GM23338 (cell line): ENCODE data around the gene VIPR1. TPM values are rescaled to one million over a fixed set of nuclear protein-coding genes. Genes with fewer than 3 reads are reported as not detected.

Source experiments
- ATAC-seq: fragments of 200-7000 bp; cut with Tn5 transposase; 3 replicates; pipeline ENCODE4 v1.9.1; 2020
- DNase-seq: peaks from one replicate; pipeline ENCODE4 v3.0.0-alpha.2; 2015; ENCODE audit warnings: low spot score
- H2AFZ ChIP-seq: fragments of 200-600 bp; sonication (generic); 2 replicates; pipeline ENCODE4 v1.8.0; 2016; ENCODE audit warnings: antibody characterized with exemption, mild to moderate bottlenecking, moderate library complexity
- H3F3A ChIP-seq: fragments of 200-600 bp; sonication (generic); replicated peaks from 2 replicates; pipeline ENCODE4 v1.8.0; 2017; ENCODE audit warnings: antibody characterized with exemption, mixed run types, low read depth
- H3K27ac ChIP-seq: fragments of 200-600 bp; sonication (generic); 2 replicates; pipeline ENCODE4 v1.6.1; 2016; ENCODE audit warnings: low read depth
- H3K27me3 ChIP-seq: fragments of 200-600 bp; sonication (generic); 2 replicates; pipeline ENCODE4 v1.8.0; 2016; ENCODE audit warnings: mild to moderate bottlenecking, mixed run types, moderate library complexity; ENCODE audit not compliant: insufficient read depth
- H3K36me3 ChIP-seq: fragments of 200-600 bp; sonication (generic); 2 replicates; pipeline ENCODE4 v1.8.0; 2016; ENCODE audit warnings: mild to moderate bottlenecking; ENCODE audit not compliant: insufficient read depth
- H3K4me1 ChIP-seq: fragments of 200-600 bp; sonication (generic); 2 replicates; pipeline ENCODE4 v1.8.0; 2016; ENCODE audit warnings: mild to moderate bottlenecking, moderate library complexity; ENCODE audit not compliant: insufficient read depth
- H3K4me2 ChIP-seq: fragments of 200-600 bp; sonication (generic); 2 replicates; pipeline ENCODE4 v1.7.1; 2017; ENCODE audit warnings: mixed run types
- H3K4me3 ChIP-seq: fragments of 200-600 bp; sonication (generic); 2 replicates; pipeline ENCODE4 v1.6.1; 2016; ENCODE audit warnings: mixed run types
- H3K79me2 ChIP-seq: fragments of 200-600 bp; sonication (generic); replicated peaks from 2 replicates; pipeline ENCODE4 v1.8.0; 2017; ENCODE audit warnings: mild to moderate bottlenecking; ENCODE audit not compliant: insufficient read depth
- H3K9me2 ChIP-seq: fragments of 200-600 bp; sonication (generic); 2 replicates; pipeline ENCODE4 v1.8.0; 2017; ENCODE audit not compliant: insufficient read depth
- H4K20me1 ChIP-seq: fragments of 200-600 bp; sonication (generic); replicated peaks from 2 replicates; pipeline ENCODE4 v1.8.0; 2017; ENCODE audit warnings: mild to moderate bottlenecking; ENCODE audit not compliant: insufficient read depth
- H3K27ac Mint-ChIP-seq: 2 replicates; pipeline ENCODE4 v1.8.0; 2020; ENCODE audit warnings: inconsistent platforms, mild to moderate bottlenecking, moderate library complexity, mixed read lengths
- H3K27me3 Mint-ChIP-seq: 3 replicates; pipeline ENCODE4 v1.8.0; 2022; ENCODE audit warnings: low read depth, mild to moderate bottlenecking, moderate library complexity, mixed read lengths, inconsistent platforms; ENCODE audit not compliant: insufficient read depth, poor library complexity
- H3K36me3 Mint-ChIP-seq: 3 replicates; pipeline ENCODE4 v1.8.0; 2021; ENCODE audit warnings: low read depth, mild to moderate bottlenecking, inconsistent platforms, moderate library complexity, mixed read lengths
- H3K4me1 Mint-ChIP-seq: 3 replicates; pipeline ENCODE4 v1.8.0; 2020; ENCODE audit warnings: mild to moderate bottlenecking, inconsistent platforms, mixed read lengths
- H3K4me3 Mint-ChIP-seq: 3 replicates; pipeline ENCODE4 v1.8.0; 2021; ENCODE audit warnings: moderate library complexity, mild to moderate bottlenecking, inconsistent platforms, mixed read lengths
- H3K9me3 Mint-ChIP-seq: 3 replicates; pipeline ENCODE4 v1.8.0; 2020; ENCODE audit warnings: moderate library complexity, mild to moderate bottlenecking, inconsistent platforms, mixed read lengths
- CREB1 ChIP-seq: fragments of 250-450 bp; sonication (Bioruptor Pico); IDR thresholded peaks from 2 replicates; pipeline ENCODE4 v1.5.0; 2020; ENCODE audit warnings: low read depth, mild to moderate bottlenecking, moderate library complexity
- EZH2 ChIP-seq: fragments of 200-600 bp; sonication (generic); IDR thresholded peaks from one replicate; pipeline ENCODE4 v1.8.0; 2017; ENCODE audit warnings: antibody characterized with exemption, mild to moderate bottlenecking, low read depth; ENCODE audit not compliant: unreplicated experiment
- EZH2phosphoT487 ChIP-seq: fragments of 200-600 bp; sonication (generic); IDR thresholded peaks from one replicate; pipeline ENCODE4 v1.8.1; 2018; ENCODE audit warnings: antibody characterized with exemption; ENCODE audit not compliant: unreplicated experiment
- JUNB ChIP-seq: IDR thresholded peaks from one replicate; pipeline ENCODE4 v1.6.1; 2016; ENCODE audit warnings: antibody characterized with exemption; ENCODE audit not compliant: unreplicated experiment
- NANOG ChIP-seq: IDR thresholded peaks from 2 replicates; pipeline ENCODE4 v1.6.1; 2016; ENCODE audit warnings: antibody characterized with exemption, borderline replicate concordance
- POLR2AphosphoS5 ChIP-seq: IDR thresholded peaks from 2 replicates; pipeline ENCODE4 v1.6.1; 2016; ENCODE audit warnings: antibody characterized with exemption, low read depth
- STAT1 ChIP-seq: IDR thresholded peaks from one replicate; pipeline ENCODE4 v1.6.1; 2016; ENCODE audit warnings: antibody characterized with exemption; ENCODE audit not compliant: unreplicated experiment
- ZNF114 ChIP-seq: fragments of 250-450 bp; sonication (Bioruptor Pico); IDR thresholded peaks from 2 replicates; pipeline ENCODE4 v1.5.0; 2020; ENCODE audit warnings: mild to moderate bottlenecking, moderate library complexity
- ZNF331 ChIP-seq: fragments of 250-450 bp; sonication (Bioruptor Pico); IDR thresholded peaks from 2 replicates; pipeline ENCODE4 v1.5.0; 2020; ENCODE audit warnings: low read depth, mild to moderate bottlenecking, moderate library complexity
- polyA plus RNA-seq: library from polyadenylated mRNA; unstranded; fragments of >200 nt; fragmentation: Nextera tagmentation; extraction: Ambion mirVana; gene quantifications from 2 replicates; pipeline ENCODE4 v1.2.1, GENCODE V29; 2016
- total RNA-seq: library from RNA; depleted of rRNA; stranded (reverse); fragments of >200 nt; shearing (Covaris generic); gene quantifications from 2 replicates; pipeline ENCODE4 v1.2.3, GENCODE V29; 2014
- TF ChIP-seq, protein P1 (sequence below): IDR thresholded peaks from one replicate; pipeline ENCODE4 v1.6.1; 2018; ENCODE audit warnings: antibody characterized with exemption; ENCODE audit not compliant: unreplicated experiment
- TF ChIP-seq, protein P2 (sequence below): IDR thresholded peaks from 2 replicates; pipeline ENCODE4 v1.6.1; 2016; ENCODE audit warnings: antibody characterized with exemption
- TF ChIP-seq, protein P3 (sequence below), 2 experiments: fragments of 200-600 bp in 1 of 2; sonication (generic) in 1 of 2; conservative IDR thresholded peaks; 2 replicates each; pipeline versions ENCODE4 v1.5.1 to v1.6.1; 2016 to 2017; ENCODE audit warnings: antibody characterized with exemption in 2 of 2, low read depth in 2 of 2, mild to moderate bottlenecking in 2 of 2, moderate library complexity in 1 of 2
- TF ChIP-seq, protein P4 (sequence below): fragments of 250-450 bp; sonication (Bioruptor Pico); IDR thresholded peaks from 2 replicates; pipeline ENCODE4 v1.5.0; 2020; ENCODE audit warnings: mild to moderate bottlenecking, moderate library complexity

VIPR1 gene
- total and polyA plus RNA-seq, 2 experiments from 2014 or later, result 6.3 to 19.3 TPM

DNA sequence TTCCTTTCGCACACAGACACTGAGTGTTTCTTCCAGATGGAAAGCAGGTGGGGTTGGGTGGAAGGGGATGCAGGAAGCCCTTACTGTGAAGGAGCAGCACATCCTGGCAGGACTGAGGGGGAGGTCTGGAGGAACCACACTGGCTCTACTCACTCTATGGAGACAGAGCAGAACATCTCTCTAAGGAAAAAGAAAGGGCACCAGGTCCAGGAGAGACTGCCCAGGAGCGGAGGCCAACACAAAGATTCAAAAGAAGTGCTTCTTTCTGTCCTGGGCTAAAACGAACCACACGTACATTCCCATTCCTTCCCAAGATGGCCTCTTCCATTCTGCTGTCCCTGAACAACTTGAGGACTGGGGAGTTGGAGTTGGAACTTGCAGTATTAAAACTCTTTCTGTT is 13.8 kb upstream of the VIPR1 start:
- no peak overlapping the region for H3K4me2 ChIP-seq
- no peaks in the 10 kb centered on the region for H3K36me3 Mint-ChIP-seq
- H2AFZ ChIP-seq, result no peak overlapping the region

More for the DNA sequence above, 13.8 kb upstream of the VIPR1 start:
- no peak for ATAC-seq
- Histone ChIP-seq H3F3A (no peaks in the 10 kb centered on the region), H3K79me2 (no peaks in the 10 kb centered on the region), H4K20me1 (no peaks in the 10 kb centered on the region), H3K36me3 (no peaks in the 10 kb centered on the region), H3K27me3 (no peaks in the 10 kb centered on the region), H3K9me2 (0 out of 2 replicates have a peak, but pooled peaks cover 5% of the 10 kb centered on the region), H3K27ac (no peak overlapping the region), H3K4me3 (no peak overlapping the region), H3K4me1 (0 out of 2 replicates have a peak, but pooled peaks cover 2% of the 10 kb centered on the region)
- no peak for TF ChIP-seq ZNF114 (CRISPR knock-in tag)
- TF ChIP-seq, protein P1, sequence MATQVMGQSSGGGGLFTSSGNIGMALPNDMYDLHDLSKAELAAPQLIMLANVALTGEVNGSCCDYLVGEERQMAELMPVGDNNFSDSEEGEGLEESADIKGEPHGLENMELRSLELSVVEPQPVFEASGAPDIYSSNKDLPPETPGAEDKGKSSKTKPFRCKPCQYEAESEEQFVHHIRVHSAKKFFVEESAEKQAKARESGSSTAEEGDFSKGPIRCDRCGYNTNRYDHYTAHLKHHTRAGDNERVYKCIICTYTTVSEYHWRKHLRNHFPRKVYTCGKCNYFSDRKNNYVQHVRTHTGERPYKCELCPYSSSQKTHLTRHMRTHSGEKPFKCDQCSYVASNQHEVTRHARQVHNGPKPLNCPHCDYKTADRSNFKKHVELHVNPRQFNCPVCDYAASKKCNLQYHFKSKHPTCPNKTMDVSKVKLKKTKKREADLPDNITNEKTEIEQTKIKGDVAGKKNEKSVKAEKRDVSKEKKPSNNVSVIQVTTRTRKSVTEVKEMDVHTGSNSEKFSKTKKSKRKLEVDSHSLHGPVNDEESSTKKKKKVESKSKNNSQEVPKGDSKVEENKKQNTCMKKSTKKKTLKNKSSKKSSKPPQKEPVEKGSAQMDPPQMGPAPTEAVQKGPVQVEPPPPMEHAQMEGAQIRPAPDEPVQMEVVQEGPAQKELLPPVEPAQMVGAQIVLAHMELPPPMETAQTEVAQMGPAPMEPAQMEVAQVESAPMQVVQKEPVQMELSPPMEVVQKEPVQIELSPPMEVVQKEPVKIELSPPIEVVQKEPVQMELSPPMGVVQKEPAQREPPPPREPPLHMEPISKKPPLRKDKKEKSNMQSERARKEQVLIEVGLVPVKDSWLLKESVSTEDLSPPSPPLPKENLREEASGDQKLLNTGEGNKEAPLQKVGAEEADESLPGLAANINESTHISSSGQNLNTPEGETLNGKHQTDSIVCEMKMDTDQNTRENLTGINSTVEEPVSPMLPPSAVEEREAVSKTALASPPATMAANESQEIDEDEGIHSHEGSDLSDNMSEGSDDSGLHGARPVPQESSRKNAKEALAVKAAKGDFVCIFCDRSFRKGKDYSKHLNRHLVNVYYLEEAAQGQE, result no peak
- TF ChIP-seq NANOG, result no peak
- TF ChIP-seq POLR2AphosphoS5, result no peak
- TF ChIP-seq, protein P2, sequence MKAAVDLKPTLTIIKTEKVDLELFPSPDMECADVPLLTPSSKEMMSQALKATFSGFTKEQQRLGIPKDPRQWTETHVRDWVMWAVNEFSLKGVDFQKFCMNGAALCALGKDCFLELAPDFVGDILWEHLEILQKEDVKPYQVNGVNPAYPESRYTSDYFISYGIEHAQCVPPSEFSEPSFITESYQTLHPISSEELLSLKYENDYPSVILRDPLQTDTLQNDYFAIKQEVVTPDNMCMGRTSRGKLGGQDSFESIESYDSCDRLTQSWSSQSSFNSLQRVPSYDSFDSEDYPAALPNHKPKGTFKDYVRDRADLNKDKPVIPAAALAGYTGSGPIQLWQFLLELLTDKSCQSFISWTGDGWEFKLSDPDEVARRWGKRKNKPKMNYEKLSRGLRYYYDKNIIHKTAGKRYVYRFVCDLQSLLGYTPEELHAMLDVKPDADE, result no peak
- TF ChIP-seq EZH2, result no peak
- no peak for TF ChIP-seq JUNB
- TF ChIP-seq ZNF331, result no peak
- TF ChIP-seq, protein P3, sequence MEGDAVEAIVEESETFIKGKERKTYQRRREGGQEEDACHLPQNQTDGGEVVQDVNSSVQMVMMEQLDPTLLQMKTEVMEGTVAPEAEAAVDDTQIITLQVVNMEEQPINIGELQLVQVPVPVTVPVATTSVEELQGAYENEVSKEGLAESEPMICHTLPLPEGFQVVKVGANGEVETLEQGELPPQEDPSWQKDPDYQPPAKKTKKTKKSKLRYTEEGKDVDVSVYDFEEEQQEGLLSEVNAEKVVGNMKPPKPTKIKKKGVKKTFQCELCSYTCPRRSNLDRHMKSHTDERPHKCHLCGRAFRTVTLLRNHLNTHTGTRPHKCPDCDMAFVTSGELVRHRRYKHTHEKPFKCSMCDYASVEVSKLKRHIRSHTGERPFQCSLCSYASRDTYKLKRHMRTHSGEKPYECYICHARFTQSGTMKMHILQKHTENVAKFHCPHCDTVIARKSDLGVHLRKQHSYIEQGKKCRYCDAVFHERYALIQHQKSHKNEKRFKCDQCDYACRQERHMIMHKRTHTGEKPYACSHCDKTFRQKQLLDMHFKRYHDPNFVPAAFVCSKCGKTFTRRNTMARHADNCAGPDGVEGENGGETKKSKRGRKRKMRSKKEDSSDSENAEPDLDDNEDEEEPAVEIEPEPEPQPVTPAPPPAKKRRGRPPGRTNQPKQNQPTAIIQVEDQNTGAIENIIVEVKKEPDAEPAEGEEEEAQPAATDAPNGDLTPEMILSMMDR (conservative IDR thresholded peaks at IDR 0.05; ENCODE audit: low read depth in 2 of 2), result no peak
- TF ChIP-seq EZH2phosphoT487, result no peak
- TF ChIP-seq, protein P4, sequence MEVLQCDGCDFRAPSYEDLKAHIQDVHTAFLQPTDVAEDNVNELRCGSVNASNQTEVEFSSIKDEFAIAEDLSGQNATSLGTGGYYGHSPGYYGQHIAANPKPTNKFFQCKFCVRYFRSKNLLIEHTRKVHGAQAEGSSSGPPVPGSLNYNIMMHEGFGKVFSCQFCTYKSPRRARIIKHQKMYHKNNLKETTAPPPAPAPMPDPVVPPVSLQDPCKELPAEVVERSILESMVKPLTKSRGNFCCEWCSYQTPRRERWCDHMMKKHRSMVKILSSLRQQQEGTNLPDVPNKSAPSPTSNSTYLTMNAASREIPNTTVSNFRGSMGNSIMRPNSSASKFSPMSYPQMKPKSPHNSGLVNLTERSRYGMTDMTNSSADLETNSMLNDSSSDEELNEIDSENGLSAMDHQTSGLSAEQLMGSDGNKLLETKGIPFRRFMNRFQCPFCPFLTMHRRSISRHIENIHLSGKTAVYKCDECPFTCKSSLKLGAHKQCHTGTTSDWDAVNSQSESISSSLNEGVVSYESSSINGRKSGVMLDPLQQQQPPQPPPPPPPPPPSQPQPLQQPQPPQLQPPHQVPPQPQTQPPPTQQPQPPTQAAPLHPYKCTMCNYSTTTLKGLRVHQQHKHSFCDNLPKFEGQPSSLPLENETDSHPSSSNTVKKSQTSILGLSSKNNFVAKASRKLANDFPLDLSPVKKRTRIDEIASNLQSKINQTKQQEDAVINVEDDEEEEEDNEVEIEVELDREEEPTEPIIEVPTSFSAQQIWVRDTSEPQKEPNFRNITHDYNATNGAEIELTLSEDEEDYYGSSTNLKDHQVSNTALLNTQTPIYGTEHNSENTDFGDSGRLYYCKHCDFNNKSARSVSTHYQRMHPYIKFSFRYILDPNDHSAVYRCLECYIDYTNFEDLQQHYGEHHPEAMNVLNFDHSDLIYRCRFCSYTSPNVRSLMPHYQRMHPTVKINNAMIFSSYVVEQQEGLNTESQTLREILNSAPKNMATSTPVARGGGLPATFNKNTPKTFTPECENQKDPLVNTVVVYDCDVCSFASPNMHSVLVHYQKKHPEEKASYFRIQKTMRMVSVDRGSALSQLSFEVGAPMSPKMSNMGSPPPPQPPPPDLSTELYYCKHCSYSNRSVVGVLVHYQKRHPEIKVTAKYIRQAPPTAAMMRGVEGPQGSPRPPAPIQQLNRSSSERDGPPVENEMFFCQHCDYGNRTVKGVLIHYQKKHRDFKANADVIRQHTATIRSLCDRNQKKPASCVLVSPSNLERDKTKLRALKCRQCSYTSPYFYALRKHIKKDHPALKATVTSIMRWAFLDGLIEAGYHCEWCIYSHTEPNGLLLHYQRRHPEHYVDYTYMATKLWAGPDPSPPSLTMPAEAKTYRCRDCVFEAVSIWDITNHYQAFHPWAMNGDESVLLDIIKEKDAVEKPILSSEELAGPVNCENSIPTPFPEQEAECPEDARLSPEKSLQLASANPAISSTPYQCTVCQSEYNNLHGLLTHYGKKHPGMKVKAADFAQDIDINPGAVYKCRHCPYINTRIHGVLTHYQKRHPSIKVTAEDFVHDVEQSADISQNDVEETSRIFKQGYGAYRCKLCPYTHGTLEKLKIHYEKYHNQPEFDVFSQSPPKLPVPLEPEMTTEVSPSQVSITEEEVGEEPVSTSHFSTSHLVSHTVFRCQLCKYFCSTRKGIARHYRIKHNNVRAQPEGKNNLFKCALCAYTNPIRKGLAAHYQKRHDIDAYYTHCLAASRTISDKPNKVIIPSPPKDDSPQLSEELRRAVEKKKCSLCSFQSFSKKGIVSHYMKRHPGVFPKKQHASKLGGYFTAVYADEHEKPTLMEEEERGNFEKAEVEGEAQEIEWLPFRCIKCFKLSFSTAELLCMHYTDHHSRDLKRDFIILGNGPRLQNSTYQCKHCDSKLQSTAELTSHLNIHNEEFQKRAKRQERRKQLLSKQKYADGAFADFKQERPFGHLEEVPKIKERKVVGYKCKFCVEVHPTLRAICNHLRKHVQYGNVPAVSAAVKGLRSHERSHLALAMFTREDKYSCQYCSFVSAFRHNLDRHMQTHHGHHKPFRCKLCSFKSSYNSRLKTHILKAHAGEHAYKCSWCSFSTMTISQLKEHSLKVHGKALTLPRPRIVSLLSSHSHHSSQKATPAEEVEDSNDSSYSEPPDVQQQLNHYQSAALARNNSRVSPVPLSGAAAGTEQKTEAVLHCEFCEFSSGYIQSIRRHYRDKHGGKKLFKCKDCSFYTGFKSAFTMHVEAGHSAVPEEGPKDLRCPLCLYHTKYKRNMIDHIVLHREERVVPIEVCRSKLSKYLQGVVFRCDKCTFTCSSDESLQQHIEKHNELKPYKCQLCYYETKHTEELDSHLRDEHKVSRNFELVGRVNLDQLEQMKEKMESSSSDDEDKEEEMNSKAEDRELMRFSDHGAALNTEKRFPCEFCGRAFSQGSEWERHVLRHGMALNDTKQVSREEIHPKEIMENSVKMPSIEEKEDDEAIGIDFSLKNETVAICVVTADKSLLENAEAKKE (CRISPR knock-in tag), result no peak
- TF ChIP-seq CREB1 (CRISPR knock-in tag), result no peak
- no peak for TF ChIP-seq STAT1
- Mint-ChIP-seq H3K27ac (no peak overlapping the region), H3K4me3 (no peak overlapping the region), H3K4me1 (peaks cover 20% of the 10 kb centered on the region), H3K9me3 (no peaks in the 10 kb centered on the region), H3K27me3 (peaks cover 6% of the 10 kb centered on the region)
- no peak for DNase-seq
